GM19468 (cell line): ENCODE data around the gene TEN1.

Experiments used
- ATAC-seq: cut with Tn5 transposase; IDR thresholded peaks from one replicate; pipeline ENCODE4 v1.9.1; 2021; ENCODE audit warnings: mild to moderate bottlenecking, moderate library complexity, moderate number of reproducible peaks; ENCODE audit not compliant: unreplicated experiment; ENCODE audit errors: extremely low read depth

TEN1 gene

DNA sequence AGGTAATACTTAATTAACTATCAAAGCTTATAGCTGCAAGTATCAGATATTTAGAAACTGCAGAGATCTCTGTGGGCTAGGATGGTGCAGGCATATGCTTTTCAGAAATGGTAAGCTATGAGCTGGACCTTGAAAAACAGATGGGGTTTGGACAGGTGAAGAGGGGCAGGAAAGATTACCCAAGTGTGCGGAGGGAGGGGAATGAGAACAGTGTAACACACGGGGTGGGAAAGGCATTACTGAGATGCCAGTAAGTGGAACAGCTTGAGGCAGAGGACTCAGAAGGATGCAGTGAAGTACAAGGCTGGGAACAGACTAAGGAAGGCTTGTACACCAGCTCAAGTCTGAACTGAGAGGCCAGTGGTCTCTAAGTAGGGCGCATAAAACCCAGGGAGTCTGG lies 70.2 kb downstream of the TEN1 start:
- no peak for ATAC-seq

DNA sequence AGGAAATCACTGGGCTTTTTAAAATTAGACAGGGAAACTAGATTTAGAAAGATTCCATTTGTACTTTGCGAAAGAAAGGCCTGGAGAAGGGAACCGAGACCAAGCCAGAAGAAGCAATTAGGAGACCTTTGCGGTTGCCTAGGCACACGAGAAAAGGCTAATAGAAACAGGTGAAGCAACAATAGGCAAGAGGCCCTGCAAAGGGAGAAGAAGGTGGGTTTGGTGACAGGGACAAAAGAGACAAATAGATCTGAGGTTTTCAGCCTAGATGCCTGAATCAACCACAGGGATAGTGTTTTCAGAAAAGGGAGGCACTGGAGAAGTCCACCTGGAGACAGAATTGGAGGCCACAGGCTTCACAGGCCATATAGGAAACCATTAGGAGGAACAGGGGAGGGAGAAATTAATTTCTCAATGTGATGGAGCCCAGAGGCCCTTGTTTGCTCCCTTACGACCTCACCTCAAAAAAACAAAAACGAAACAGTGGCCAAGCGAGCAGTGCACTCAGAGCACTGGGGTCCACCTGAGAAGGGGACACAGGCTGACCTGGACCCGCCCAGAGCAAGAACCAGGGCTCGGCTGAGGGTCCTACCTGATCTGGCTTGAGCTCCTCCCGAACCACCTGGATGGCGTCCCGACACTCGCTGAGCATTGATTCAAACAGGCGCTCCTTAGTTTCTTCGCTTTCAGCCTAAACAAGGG lies 70.9 kb downstream of the TEN1 start:
- ATAC-seq: no peak
